ENCODE results near the gene GOLGA6C. TPM values are rescaled to one million over a fixed set of nuclear protein-coding genes. Genes with fewer than 3 reads are reported as not detected.
"Not testable (repeated sequence)": the region's sequence is repeated elsewhere in the genome, so short reads cannot be mapped to it uniquely, and the experiment has no call there.

The GOLGA6C gene, protein sequence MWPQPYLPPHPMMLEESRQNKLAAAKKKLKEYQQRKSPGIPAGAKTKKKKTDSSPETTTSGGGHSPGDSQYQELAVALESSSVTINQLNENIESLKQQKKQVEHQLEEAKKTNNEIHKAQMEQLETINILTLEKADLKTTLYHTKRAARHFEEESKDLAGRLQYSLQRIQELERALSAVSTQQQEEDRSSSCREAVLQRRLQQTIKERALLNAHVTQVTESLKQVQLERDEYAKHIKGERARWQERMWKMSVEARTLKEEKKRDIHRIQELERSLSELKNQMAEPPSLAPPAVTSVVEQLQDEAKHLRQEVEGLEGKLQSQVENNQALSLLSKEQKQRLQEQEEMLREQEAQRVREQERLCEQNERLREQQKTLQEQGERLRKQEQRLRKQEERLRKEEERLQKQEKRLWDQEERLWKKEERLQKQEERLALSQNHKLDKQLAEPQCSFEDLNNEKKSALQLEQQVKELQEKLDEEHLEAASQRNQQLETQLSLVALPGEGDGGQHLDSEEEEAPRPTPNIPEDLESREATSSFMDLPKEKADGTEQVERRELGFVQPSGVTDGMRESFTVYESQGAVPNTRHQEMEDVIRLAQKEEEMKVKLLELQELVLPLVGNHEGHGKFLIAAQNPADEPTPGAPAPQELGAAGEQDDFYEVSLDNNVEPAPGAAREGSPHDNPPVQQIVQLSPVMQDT
- total RNA-seq (2014; rRNA removed; shearing (Covaris generic)), result not detected in 2 replicates

DNA sequence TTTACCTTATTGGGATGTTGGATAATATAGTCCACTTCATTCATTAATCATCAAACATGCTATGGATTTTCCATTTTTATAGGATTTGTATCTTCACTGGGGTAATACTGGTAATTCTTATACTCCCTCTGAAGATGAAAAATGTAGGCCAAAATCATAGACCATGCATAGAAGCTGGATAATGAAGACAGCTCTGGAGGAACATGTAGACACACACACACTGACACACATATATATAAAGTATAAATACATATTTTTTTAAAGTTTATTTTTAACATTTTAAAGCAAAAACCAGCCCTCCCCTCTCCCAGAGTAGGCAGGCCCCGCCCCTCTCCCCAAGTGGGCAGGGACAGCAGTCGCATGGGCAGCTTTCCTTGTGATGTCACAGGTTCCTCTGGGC is at the start of gene GOLGA6C:
GOLGA6C (plus strand) TSS at position 301 of the 400 bp plus-strand sequence. CDS start 265 bp downstream, outside the sequence.
- DNase-seq (ENCODE audit: low spot score), result not testable (repeated sequence)

DNA sequence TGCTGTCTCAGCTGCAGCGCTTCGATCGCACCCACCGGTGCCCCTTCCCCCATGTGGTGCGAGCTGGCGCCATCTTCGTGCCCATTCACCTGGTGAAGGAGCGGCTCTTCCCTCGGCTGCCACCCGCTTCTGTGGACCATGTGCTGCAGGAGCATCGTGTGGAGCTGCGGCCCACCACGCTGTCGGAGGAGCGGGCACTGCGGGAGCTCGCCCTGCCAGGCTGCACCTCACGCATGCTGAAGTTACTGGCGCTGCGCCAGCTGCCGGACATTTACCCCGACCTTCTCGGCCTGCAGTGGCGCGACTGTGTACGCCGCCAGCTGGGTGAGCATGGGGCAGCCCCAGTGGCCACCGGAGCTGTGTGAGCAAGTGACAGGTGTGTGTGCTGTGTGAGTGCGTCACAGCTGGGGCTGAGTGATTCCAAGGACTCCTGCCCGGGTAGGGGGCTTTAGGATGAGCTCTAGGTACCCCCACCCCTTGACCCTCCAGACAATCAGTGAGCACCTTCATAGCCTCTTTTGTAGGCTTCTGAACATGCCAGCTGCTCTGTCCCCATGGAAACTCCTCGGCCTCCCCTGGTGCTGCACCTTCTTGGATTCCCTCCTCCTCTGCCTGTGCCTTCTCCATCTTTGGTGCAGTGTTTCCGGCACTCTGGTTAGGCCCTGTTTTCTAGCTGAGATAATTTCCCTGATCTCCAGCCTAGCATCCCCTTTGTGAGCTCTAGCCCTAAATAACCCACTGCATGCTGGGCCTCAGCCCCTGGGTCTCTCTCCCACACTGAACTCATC is 49.4 kb upstream of the GOLGA6C start:
- DNase-seq (ENCODE audit: low spot score), result no peak

DNA sequence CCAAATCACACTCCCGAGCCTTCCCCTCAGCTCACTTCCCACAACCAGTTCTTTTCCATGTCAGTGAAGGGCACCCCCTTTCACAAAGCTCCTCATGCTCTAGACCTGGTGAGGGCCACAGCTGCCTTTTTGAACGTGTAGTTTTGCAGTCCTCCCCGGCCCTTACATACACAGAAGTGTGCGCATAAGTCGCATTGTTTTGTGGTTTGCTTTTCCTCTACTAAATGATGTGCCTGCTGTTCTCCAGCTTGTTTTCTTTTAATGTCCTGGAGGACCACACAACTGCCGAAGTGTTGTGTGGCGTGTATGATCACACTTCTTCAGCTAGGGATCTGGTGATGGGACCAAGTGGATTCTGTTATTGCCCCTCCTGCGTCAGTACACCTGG is 48.9 kb upstream of the GOLGA6C start:
- DNase-seq (ENCODE audit: low spot score), result no peak

DNA sequence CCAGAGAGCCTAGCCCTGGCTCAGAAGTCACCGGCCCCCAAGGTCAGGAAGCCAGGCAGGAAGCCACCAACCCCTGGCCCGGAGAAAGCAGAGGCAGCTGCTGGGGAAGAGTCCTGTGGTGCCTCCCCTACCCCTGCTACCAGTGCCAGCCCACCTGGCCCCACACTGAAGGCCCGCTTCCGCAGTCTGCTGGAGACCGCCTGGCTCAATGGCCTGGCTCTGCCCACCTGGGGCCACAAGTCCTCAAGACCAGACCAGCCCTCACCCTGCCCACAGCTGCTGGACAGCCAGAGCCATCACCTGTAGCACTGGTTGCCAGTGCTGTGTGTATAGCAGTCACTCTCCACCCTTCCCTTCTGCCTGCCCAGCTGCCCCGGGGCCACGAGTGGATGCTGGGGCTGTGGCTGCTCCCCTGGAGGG is 47.3 kb upstream of the GOLGA6C start:
- no peak for DNase-seq (ENCODE audit: low spot score)

DNA sequence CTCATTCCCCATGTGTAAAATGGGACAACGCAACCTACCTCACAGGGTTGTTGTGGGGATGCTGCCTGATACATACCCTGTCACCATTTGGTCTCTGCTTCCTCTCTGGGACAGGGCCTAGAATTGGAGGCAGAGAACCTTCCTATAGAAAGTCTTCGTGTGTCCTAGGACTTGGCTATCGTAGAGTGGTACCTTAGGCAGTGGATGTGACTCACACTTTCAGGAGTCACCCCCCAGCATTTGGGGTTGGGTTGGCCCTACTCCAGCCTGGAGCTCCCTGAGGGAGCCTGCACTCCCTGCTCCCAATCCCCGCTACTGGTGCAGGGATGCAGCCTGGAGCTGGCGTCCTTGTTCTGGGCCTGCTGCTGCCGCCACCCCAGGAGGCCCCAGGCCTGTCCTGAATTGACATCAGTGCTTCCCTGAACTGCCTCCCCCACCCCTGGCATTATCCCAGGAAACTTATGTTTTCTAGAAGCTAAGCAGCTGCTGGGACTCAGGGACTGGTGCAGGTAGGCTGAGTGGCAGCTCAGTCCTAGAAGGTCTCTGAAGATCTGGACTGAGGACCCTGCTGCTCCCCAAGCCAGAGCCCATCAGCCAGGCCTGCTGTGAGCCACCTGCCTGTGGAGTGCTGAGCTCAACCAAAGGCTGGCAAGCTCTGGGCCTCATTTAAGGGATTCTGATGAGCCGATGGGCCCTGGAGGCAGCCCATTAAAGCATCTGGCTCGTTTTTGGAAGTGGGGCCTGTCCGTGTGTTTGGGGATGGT is 46.5 kb upstream of the GOLGA6C start:
- DNase-seq (ENCODE audit: low spot score), result peak; percentile 10

DNA sequence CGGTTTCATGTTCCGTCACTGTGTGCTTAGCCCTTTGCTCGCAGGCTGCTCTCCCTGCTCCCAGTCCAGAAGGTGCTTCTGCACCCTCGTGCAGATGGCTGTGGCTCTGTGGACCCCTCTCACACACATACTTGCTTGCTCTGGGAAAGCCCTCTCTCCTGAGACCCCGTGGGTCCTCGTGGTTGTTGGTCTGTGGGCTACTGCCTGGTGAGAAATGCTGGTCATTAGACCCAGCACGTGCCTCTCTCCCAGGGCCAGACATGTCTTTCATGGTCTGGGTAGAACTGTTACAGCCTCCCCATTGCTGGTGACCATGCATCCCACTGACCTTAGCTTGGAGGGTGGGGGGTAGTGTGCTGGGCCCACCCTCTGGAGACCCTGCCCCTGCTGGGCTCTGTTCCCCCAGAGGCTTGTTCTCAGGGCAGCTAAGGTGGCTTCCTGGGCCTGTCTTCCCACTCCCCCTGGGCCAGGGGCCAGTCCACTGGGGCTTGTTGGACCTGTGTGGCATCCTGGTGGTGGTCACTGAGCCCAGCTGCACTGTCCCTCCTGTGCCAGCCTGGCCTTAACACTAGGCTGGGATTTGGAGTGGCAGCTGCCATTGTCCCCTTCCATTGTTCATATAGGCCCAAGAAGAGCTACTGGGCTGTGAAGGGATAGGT is 45.8 kb upstream of the GOLGA6C start:
- DNase-seq (ENCODE audit: low spot score), result no peak

DNA sequence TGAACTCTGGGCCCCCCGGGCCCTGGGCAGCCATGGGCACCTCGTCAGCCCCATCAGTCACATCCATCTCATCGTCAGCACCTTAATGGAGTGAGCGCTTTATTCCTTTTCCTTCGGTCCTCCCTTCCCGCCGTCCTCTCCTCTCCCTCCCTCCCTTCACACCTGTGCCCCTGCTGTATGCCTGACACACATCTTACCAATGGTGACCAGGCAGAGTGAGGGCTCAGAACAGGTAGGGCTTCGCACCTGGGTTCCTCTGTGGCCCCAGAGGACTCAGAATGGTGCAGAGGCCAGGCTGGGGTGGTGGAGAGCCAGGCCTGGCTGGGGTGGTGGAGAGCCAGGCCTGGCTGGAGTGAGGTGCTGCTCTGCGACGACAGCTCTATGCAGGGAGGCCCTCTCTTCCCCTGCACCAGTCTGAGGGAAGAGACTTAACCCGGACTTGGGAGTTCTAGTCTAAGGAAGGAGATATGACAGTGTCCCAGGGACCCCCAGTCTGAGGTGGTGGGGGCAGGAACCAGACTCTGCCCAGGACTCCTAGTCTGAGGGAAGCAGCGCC is 44.8 kb upstream of the GOLGA6C start:
- DNase-seq (ENCODE audit: low spot score), result no peak

DNA sequence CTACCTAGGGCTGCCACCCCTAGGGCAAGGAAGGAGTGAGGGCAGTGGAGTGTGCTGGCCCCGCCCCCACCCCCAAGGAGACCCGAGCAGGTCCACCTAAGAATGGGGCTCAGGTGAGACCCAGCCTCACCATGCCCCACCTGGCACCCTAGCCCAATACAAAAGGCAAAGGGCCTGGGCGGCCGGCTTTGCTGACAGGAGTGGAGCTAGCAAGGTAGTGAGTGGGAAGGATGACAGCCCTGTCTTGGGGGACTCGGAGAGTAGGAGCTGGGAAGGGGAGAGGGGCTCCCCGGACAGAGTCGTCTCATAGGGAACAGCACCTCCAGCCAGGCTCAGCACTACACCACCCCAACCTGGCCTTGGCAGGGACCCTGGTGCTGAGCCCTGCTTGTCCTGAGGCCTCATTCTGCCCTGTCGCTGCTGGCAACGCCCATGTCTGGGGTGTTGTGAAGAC is 44.3 kb upstream of the GOLGA6C start:
- DNase-seq (ENCODE audit: low spot score), result no peak

DNA sequence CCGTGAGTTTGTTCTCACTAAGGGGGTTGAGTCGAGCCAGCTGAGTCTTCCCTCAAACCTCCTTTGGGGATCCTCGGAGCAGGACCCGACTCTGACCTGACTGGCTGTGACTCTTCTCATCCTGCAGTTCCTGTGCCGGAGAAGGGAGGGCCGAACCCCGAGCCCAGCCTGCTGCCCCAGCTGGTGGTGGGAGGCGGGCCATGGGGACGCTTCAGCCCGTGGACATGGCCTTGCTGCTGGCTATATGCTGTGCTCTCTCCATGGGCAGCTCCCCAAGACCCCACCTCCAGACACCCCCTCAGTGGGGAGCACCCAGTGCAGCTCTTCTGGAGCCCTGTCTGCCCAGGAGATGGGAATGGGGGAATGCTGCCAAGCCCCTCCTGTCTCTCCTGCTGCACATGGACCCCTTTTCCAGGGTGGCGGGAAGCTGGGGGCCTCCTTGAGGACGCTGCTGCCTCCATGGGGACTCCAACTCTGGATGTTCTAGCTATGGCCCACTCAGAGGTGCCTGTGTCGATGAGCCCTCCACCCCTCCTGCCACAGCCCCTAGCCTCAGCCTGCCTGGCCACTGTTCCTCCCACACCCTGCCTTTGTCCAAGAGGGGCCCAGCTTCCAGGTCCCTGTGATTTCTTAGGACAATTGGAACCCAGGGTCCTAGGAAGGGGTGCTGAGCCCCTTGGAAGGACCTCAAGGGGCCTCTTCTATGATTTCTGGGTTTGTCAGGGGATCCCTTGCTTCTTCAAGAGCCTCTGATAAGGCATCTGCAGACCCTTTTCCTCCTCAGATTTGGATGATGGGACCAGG is 43.6 kb upstream of the GOLGA6C start:
- no peak for DNase-seq (ENCODE audit: low spot score)

DNA sequence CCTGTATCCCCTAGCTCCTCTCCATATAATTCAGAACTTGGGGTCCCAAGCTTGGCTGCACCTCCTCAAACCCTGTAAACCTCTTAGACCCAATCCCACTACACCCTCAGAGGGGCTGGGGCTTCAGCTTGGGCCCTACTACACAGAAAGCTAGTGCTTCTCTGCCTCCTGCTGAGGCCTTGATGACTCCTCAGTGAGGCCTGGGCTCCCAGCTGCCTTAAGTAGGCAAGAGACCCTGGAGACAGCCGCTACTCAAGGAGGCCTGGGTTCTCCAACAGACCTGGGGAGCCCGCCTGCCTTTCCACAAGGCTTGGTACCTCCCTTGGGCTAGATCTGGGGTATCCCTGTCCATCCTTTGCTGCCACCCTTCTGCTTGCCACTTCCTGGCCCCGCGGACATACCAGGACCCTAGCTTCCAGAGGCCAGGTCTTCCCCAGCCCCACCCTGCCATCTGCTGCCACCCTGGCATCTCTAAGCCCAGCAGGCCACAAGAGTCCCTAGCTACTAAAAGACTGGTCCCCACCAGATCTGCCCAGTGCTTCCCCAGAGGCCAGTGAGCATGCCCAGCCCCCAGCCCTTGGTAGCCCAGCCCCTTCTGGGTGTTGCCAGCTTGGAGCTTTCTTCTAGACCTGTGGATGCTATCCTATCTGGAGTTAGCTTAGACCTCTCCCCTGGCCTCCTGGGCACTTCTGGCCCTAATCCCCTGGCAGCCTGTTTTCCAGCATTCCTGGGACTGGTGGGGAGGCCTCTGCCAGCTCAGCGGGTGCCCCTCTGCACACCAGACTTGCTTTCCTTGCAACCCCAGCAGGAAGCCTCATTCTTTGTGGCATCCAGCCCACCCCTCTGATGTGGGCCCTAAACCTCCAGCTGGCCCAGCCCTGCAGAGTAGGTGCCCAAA is 42.8 kb upstream of the GOLGA6C start:
- DNase-seq (ENCODE audit: low spot score), result no peak

DNA sequence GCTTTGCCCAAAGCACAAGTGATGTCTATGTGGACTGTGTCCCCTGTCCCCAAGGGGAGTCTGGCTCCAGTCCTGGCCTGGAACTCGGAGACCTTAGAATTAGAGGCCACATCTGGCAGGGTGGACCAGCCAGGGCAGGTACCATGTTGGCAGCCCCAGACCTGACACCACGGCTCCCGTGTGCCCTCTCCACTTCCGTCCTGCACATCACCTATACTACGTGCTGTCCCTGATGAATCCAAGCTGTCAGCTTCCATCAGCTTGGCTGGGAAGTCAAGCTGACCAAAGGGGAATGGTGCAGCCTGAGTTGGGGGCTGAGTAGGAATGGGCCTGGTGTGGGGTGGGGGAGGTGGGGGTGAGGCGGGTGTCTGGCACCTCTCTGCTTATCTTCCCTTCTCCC is 41.1 kb upstream of the GOLGA6C start:
- DNase-seq (ENCODE audit: low spot score), result no peak

DNA sequence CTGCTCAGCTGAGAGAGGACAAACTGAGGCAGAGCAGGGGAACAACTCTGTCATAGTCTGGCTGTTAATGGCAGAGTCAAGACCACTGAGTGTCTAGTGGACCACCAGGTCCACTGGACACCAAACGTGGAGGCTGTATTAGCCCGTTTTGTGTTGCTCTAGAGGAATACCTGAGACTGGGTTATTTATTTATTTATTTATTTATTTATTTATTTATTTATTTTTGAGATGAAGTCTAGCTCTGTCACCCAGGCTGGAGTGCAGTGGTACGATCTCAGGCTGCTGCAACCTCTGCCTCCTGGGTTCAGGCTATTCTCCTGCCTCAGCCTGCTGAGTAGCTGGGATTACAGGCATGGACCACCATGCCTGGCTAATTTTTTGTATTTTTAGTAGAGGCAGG is 40.6 kb upstream of the GOLGA6C start:
- not testable (repeated sequence) for DNase-seq (ENCODE audit: low spot score)

DNA sequence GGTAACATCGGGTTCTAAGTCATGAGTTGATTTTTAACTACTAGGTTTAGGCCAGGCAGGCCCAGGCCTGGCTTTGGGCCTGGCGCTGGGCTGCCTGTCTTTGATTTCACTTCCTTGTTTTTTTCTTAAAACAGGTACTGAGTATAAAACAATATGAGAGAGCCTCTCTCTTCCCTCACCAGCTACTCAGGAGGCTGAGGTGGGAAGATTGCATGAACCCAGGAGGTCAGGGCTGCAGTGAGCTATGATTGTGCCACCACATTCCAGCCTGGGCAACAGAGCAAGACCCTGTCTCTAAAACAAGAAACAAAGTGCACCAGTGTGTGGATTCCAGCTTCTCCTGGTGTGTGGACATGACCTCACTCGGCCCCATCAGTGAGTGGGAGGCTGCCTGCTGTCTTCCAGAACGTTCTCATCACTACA is 38.6 kb upstream of the GOLGA6C start:
- not testable (repeated sequence) for DNase-seq (ENCODE audit: low spot score)

DNA sequence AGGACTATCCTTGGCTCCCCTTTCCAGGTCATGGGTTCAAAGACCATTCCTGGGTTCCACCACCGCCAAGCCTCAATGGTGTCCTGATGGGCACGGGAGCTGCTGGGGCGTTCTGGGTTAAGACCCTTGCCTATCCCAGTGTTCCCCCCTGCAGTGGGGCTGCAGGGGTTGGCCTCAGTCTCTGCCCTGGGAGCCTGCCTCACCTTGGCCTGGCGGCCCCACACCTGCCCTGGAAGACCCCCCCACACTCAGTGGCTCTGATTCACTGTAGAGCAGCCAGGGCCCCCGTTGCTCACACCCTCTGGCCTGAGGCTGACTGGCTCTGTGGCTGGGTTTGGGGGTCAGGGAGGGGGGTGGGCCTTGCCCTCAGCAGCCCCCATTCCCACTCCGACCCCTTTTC is 34.4 kb upstream of the GOLGA6C start:
- DNase-seq (ENCODE audit: low spot score), result no peak

DNA sequence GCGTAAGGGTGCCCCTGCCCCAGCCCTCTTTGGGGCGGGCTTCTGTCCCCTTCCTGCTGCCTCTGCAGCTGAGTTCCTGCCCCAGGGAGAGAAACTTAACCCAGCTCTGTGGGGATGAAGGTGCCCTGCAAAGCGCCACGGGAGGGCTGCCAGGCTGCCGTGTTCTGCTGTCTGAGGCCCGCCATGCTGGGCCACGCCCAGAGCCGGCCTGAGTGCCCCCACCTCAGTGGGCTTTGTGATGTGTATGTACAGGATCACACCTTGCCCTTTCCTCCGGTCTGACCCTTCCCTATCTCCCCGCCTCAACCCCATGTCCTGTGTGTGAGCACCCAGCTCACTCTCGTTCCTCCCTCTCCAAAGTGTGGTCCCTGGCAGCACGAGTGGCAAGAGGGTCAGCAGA is 33.9 kb upstream of the GOLGA6C start:
- DNase-seq (ENCODE audit: low spot score), result no peak

DNA sequence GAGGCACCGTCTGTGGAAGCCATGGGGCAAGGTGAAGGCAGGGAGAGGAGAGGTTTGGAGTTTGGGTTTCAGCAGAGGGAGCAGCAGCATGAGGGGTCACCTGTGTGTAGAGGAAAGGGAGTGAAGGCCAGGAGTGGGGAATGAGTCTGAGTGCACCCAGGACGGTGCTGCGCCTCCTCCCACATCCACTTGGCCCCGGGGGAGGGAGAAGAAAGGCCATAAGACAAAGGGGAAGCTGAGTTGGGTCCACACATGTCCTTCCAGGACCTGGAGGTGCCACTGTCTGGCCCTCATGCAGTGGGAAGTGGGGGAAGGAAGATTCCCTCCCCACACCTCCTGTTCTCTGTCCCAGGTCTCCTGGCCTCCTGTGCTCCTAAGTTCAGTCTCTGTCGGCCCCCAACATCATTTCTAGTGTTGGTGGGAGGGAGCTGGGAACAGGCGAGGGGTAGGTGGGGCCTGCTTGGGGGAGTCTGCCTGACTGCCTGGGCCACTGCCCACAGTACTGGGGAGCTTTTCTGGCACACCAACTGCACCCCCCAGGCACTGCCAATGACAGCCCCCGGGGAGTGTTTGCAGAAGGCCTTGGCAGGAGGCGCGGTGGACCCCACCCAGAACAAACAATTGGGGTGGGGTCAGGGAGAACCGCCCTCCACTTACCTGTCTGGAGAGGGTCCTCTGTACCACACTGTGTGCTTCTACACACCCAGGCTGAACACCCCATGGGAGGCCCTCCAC is 32.9 kb upstream of the GOLGA6C start:
- DNase-seq (ENCODE audit: low spot score), result not testable (repeated sequence)

DNA sequence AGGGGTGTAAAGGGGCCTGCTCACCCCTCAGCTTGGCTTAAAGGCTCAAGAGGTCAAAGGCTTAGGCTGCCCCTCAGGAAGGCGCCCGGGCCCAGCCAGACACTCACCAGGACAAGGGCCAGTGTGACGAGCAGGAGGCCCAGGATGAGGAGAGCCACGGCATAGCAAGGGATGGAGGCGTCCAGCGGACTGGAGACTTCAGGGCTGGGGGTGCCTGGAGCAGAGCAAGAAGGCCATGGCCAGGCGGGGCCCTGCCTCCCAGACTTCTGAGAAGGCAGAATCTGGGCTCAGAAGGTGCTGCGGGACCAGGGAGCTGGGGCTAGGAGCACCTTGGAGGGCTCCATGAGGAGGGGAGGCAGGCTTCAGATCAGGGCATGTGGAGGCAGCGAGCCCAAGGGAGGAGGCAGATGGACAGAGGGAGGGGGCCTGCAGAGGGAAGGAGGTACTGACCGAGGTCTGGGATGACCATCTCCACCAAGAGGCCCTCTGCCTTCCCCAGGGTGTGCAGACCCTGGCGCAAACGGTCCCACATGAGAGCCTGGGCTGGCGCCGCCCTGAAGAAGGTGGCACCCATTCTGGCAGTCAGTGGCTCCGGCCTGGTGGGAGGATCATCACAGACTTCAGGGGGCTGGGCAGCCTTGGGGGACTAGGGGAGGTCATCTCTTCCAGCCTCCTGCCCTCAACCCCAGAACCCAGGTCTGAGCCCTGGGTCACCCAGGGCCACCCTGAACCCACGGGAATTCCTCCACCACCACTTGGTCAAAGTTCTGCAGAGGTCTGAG is 32.0 kb upstream of the GOLGA6C start:
- no peak for DNase-seq (ENCODE audit: low spot score)
